ENCODE data around the gene RTN4RL1. TPM values are rescaled to one million over a fixed set of nuclear protein-coding genes. Genes with fewer than 3 reads are reported as not detected.

The RTN4RL1 gene
- total and polyA plus RNA-seq, 10 donors = 0.09 to 4.5 (median 1.2) TPM

DNA sequence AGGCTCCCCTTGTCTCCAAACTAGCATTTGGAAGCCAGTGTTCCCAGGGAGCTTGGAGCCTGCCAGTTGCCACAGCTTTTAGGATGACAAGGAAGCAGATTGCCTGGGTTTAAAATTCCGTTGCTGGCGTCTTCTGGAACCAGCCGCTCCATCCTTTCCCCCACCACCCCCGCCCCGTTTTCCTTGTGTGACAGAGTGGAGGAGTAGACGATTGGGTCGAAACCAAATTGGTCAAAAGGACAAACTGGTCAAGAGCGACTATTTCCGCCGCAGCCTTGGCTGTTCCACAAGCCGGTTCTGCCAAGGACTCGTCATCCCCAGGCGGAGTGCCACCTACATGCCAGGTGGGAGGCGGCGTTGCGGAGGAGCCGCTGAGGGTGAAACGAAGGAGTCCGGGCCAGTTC, 104.2 kb downstream of the RTN4RL1 start:
- intact Hi-C loops (cut with DNase I; ENCODE audit: low total_unique reads) = no loop called here
- DNase-seq = no peak
- Histone ChIP-seq H3K27ac (no peak overlapping the region), H3K4me1 (peaks cover 0 to 3% (median 0%) of the 10 kb centered on the region in 6 donors), H3K36me3 (no peaks in the 10 kb centered on the region), H3K9me3 (no peaks in the 10 kb centered on the region), H3K4me3 (no peak overlapping the region), H3K27me3 (replicated peaks in 1 of 7) (no peaks in the 10 kb centered on the region)
- no peak for TF ChIP-seq POLR2A (IDR thresholded peaks at IDR 0.05)
- peak; percentile 40 to 50 (median 48) for TF ChIP-seq POLR2AphosphoS5 (IDR thresholded peaks at IDR 0.05)
- TF ChIP-seq, protein P1, sequence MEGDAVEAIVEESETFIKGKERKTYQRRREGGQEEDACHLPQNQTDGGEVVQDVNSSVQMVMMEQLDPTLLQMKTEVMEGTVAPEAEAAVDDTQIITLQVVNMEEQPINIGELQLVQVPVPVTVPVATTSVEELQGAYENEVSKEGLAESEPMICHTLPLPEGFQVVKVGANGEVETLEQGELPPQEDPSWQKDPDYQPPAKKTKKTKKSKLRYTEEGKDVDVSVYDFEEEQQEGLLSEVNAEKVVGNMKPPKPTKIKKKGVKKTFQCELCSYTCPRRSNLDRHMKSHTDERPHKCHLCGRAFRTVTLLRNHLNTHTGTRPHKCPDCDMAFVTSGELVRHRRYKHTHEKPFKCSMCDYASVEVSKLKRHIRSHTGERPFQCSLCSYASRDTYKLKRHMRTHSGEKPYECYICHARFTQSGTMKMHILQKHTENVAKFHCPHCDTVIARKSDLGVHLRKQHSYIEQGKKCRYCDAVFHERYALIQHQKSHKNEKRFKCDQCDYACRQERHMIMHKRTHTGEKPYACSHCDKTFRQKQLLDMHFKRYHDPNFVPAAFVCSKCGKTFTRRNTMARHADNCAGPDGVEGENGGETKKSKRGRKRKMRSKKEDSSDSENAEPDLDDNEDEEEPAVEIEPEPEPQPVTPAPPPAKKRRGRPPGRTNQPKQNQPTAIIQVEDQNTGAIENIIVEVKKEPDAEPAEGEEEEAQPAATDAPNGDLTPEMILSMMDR (IDR thresholded peaks at IDR 0.05 in 8 of 11, conservative IDR thresholded peaks at IDR 0.05 in 3 of 11) = no peak
- 76 to 92% (median 83%) methylated on average over 19 of the region's 19 CpGs for WGBS, 5 donors

DNA sequence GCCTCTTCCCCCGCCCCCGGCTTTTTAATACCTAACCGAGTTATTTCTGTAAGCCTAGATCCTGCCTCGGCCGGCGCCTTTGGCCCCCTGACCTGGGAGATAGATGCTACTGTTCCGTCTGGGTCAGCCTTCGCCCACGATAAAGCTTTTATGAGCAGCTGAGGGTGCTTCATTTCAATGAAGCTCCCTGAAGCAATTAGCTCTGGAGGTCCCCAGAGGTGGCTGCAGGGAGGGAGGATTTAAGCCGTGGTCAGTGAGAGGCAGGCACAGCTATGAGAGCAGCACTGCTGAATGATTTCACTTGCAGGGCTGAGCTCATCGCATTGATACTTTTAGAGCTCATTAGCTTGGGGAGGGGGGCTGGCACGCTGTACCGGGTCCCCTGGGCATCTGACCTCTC, 105.9 kb downstream of the RTN4RL1 start:
- Histone ChIP-seq H3K36me3 (no peaks in the 10 kb centered on the region), H3K27me3 (replicated peaks in 1 of 7) (no peaks in the 10 kb centered on the region), H3K27ac (no peak overlapping the region), H3K9me3 (no peaks in the 10 kb centered on the region), H3K4me1 (peaks cover 0 to 7% (median 2%) of the 10 kb centered on the region in 6 donors), H3K4me3 (no peak overlapping the region)
- WGBS, 5 donors = 84 to 90% (median 89%) methylated on average over 13 of the region's 13 CpGs
- DNase-seq = no peak
- TF ChIP-seq POLR2A (IDR thresholded peaks at IDR 0.05) = no peak
- TF ChIP-seq, protein P1 (IDR thresholded peaks at IDR 0.05 in 8 of 11, conservative IDR thresholded peaks at IDR 0.05 in 3 of 11) = no peak
- TF ChIP-seq POLR2AphosphoS5 (IDR thresholded peaks at IDR 0.05) = no peak
- intact Hi-C loops (cut with DNase I; ENCODE audit: low total_unique reads) = no loop called here

DNA sequence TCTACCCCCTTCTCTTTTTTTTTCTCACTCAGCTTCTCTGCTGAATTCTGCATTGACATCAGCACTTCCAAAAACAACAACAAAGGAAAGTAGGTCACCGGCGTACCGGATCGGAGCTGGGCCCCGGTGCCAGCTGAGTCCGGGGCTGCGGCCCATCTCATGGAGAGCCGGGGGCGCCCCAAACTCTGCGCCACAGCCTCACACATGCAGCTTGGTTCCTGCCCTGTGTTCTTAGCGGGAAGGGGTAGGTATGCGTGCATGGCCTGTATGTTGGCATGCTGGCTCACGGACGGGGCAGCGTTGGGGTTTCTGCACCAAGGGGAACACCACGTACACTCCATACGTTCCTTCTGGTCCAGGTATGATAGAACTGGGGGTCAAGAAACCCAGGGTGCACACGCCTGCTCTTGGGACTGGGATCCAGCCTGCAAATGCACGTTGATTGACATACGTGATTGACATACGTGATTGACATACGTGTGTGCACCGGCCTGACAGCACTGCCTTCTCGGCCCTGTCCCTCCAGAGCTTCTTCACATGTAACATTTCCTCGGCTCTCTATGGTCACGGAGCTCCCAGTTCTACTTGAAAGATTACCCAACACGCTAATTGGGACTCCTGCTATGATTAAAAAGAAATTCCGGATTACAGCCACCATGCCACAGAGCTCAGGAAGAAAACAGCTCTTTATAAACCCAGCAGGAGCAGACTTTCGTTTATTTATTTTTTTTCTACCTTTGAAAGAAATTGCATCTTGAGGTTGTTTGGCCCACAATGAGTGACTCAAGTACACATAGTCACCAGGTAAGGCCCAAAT, 106.6 kb downstream of the RTN4RL1 start:
- 91 to 96% (median 94%) methylated on average over 29 of the region's 29 CpGs for WGBS, 5 donors
- Histone ChIP-seq H3K4me1 (peaks cover 0 to 8% (median 2%) of the 10 kb centered on the region in 6 donors), H3K4me3 (no peak overlapping the region), H3K27me3 (replicated peaks in 1 of 7) (peaks cover 0 to 5% (median 0%) of the 10 kb centered on the region in 7 donors), H3K9me3 (no peaks in the 10 kb centered on the region), H3K27ac (no peak overlapping the region), H3K36me3 (no peaks in the 10 kb centered on the region)
- intact Hi-C loops (cut with DNase I; ENCODE audit: low total_unique reads) = no loop called here
- no peak for DNase-seq
- TF ChIP-seq POLR2A (IDR thresholded peaks at IDR 0.05) (no peak), POLR2AphosphoS5 (IDR thresholded peaks at IDR 0.05) (no peak)
- TF ChIP-seq, protein P1 (IDR thresholded peaks at IDR 0.05 in 8 of 11, conservative IDR thresholded peaks at IDR 0.05 in 3 of 11) = no peak

DNA sequence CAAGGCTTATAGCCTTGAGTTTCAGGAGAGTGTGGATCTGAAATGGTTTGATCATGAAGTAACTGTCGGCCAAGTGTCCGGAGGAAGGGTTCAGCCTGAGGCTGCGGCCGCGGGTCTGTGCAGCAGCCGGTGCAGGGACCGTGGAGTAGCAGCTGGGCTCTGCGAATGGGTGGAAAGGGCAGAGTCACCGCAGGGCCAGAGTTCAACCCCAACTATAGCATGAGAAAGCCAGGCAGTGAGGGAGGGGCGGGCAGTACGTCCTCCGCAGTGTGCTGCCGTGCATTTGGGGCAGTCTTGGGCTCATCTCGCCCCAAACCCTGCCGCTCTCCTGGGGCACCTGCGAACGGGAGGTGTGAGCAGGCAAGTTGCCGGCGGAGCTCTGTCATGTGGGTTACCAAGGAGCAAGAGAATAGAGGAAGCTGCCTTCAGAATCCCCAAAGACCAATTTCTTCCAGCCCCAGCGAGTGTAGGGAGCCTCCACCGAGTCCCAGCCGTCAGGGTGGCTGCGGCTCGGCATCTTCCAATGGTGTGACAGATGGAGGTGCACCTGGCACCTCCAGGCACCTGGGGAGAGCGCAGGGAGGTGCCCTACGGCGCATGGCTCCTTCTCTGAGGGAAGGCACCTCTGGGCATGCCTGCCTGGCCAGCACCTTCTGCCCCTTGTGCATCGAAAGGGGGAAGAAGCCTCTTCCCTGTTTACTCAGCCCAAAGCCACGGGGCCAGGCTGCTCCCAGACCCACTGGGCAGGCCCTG, 108.0 kb downstream of the RTN4RL1 start:
- Histone ChIP-seq H3K4me3 (no peak overlapping the region), H3K4me1 (peaks cover 0 to 8% (median 2%) of the 10 kb centered on the region in 6 donors), H3K27ac (no peak overlapping the region), H3K36me3 (no peaks in the 10 kb centered on the region), H3K9me3 (no peaks in the 10 kb centered on the region), H3K27me3 (replicated peaks in 1 of 7) (peaks cover 0 to 19% (median 0%) of the 10 kb centered on the region in 7 donors)
- 86 to 89% (median 89%) methylated on average over 19 to 29 of the region's 29 CpGs for WGBS, 5 donors
- no peak for DNase-seq
- TF ChIP-seq, protein P1 (IDR thresholded peaks at IDR 0.05 in 8 of 11, conservative IDR thresholded peaks at IDR 0.05 in 3 of 11) = no peak
- no peak for TF ChIP-seq POLR2A (IDR thresholded peaks at IDR 0.05)
- TF ChIP-seq POLR2AphosphoS5 (IDR thresholded peaks at IDR 0.05) = no peak
- intact Hi-C loops (cut with DNase I; ENCODE audit: low total_unique reads) = no loop called here

Data from spleen (tissue), 11 donors.